ENCODE results near the gene ZSCAN5C.
"Not testable (repeated sequence)": the region's sequence is repeated elsewhere in the genome, so short reads cannot be mapped to it uniquely, and the experiment has no call there.

DNA sequence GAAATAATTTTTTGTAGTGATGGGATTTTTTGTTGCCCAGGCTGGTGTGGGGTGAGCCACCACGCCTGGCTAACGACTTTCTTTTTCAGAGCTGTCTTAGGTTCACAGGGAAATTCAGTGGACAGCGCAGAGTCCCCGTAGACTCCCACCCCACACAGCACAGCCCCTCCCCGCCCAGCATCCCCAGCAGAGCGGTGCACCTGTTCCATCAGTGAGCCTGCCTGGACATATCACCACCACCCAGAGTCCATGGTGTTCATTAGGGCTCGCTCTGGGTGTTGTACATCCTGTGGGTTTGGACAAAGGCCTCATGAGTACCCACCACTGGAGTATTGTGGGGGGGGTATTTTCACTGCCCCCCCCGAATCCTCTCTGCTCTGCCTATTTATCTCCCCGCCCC, 8.0 kb downstream of the ZSCAN5C start:
- TF ChIP-seq, protein P1, sequence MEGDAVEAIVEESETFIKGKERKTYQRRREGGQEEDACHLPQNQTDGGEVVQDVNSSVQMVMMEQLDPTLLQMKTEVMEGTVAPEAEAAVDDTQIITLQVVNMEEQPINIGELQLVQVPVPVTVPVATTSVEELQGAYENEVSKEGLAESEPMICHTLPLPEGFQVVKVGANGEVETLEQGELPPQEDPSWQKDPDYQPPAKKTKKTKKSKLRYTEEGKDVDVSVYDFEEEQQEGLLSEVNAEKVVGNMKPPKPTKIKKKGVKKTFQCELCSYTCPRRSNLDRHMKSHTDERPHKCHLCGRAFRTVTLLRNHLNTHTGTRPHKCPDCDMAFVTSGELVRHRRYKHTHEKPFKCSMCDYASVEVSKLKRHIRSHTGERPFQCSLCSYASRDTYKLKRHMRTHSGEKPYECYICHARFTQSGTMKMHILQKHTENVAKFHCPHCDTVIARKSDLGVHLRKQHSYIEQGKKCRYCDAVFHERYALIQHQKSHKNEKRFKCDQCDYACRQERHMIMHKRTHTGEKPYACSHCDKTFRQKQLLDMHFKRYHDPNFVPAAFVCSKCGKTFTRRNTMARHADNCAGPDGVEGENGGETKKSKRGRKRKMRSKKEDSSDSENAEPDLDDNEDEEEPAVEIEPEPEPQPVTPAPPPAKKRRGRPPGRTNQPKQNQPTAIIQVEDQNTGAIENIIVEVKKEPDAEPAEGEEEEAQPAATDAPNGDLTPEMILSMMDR (IDR thresholded peaks at IDR 0.05; ENCODE audit: insufficient read depth, low read length, poor library complexity, severe bottlenecking): not testable (repeated sequence)
- not testable (repeated sequence) for TF ChIP-seq EZH2phosphoT487 (conservative IDR thresholded peaks at IDR 0.05; ENCODE audit: low read length)
